Activated CD4-positive, alpha-beta T cell treated with anti-CD3 and anti-CD28 coated beads, Interleukin-2, amount 50 U/mL, for 16 hours (primary cell): ENCODE results near the gene TCF25.
"Not testable (repeated sequence)": the region's sequence is repeated elsewhere in the genome, so short reads cannot be mapped to it uniquely, and the experiment has no call there.

Experiments
- DNase-seq: peaks from one replicate; pipeline ENCODE4 v3.0.0-alpha.2; 2020

TCF25 gene

GRCh38 chr16:89905511-89906139 lies 32.2 kb downstream of the TCF25 start:
- DNase-seq = no peak

DNA sequence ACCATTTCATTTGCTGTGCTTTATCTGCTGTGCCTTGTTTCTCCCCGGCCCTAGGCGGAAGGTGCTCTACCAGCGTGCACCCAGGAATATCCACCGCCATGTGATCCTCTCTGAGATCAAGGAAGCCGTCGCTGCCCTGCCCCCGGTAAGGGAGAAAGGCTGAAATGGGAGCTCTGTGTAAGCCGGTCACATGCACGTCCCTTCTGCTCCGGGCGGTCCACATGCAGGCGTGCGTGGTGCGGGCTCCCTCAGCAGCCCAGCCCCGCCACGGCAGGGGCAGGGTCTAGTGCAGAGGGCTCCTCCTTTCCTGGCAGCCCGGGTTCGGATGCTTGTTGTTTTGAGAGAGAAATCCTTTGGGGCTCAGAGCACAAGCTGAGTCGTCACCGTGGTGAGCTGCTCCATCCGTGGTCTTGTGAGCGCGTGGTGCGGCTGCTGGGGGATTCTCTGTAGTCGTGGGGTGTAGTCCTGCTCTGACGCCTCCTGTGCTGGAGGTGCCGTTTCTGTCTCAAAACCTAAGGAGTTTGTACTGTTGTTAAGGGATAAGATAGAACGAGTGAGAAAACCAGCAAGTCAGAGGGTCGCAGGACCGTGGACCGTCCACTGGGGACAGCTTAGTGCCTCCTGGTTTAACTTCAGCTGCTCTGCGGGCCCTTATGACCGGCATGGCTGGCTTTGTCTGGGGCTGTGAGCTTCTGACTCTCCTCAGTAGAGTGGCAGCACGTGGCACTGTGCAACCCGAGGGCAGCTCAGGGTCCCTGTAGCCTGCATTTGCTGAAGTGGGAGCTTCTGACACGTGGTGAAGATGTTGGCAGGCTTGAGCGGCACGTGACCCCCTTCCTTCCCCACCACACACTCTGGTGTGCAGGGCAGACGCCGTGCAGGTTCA lies 33.0 kb downstream of the TCF25 start:
- no peak for DNase-seq

GRCh38 chr16:89907055-89907814 lies 33.8 kb downstream of the TCF25 start:
- DNase-seq = no peak

DNA sequence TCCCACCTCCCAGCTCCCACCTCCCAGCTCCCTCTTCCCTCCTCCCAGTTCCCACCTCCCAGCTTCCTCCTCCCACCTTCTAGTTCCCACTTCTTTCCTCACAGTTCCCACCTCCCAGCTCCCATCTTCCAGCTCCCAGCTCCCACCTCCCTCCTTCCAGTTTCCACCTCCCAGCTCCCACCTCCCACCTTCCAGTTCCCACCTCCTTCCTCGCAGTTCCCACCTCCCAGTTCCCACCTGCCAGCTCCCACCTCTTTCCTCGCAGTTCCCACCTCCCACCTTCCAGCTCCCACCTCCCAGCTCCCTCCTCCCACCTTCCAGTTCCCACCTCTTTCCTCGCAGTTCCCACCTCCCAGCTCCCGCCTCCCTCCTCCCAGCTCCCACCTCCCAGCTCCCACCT lies 34.8 kb downstream of the TCF25 start:
- no peak for DNase-seq

- DNase-seq = peak; percentile 68
These were observed 36.7 kb downstream of the TCF25 start for GRCh38 chr16:89909777-89910716.

DNA sequence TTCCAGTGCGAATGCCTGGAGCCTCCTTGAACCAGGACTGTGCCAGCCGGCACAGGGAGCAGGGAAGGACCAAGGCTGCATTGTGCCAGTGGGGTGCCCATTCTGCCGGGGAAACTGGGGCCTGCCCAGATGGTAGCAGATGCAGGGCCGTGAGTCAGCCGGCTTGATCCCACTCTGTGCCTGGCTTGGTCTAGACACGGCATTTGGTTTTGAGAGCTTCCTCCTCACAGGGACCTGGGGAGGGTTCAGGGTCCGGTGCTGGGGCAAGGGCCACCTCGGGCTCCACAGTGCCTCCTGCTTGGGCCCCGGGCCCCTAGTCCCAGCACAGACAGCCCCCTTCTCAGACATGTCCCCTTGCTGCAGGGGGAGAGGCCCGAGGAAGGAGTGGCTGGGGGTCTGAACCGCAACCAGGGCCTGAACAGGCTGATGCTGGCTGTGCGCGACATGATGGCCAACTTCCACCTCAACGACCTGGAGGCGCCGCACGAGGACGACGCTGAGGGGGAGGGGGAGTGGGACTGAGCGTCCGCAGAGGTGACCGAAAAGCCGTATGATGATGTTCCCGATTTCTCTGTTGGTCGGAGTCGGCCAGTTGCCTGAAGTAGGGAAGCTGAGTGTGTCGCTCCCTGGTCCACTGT lies 37.4 kb downstream of the TCF25 start:
- DNase-seq = no peak

GRCh38 chr16:89911375-89911774 lies 38.0 kb downstream of the TCF25 start:
- no peak for DNase-seq

- no peak for DNase-seq
These were observed 38.8 kb downstream of the TCF25 start for GRCh38 chr16:89912143-89912542.

GRCh38 chr16:89912627-89913026 lies 39.2 kb downstream of the TCF25 start:
- no peak for DNase-seq

DNA sequence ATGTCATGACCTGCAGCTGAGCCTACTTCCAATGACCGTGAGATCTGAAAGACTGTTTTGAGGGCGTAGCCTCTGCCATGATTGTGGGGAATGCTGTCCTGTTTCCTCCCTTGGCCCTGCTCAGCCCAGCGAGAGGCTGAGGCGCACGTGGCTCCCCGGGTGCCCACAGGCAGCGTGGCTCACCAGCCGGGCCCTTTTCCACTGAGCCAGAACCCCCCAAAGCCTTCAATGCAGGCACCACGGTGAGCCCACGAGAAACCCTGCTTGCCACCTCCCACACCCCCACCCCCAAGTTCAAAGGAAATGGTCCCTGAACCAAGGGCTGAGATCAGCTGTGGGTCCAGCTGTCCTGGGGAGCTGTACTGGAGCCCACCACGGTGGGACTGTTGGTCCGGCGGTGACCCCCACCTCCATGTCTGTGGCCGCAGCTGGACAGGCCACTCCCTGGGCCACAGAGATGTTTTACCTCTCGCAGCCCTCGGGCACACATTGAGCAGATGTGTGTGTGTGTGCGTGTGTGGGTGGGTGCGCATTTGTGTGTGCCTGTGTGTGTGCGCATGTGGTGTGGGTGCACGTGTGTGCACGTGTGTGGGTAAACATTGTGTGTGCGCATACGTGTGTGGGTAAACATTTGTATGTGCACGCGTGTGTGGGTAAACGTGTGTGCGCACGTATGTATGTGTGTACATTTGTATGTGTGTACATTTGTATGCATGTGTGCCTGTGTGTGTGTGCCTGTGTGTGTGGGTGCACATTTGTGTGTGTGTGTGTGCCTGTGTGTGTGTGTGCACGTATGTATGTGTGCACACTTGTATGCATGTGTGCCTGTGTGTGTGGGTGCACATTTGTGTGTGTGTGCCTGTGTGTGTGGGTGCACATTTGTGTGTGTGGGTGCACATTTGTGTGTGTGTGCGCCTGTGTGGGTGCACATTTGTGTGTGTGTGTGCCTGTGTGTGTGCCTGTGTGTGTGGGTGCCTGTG lies 40.3 kb downstream of the TCF25 start:
- DNase-seq = no peak

DNA sequence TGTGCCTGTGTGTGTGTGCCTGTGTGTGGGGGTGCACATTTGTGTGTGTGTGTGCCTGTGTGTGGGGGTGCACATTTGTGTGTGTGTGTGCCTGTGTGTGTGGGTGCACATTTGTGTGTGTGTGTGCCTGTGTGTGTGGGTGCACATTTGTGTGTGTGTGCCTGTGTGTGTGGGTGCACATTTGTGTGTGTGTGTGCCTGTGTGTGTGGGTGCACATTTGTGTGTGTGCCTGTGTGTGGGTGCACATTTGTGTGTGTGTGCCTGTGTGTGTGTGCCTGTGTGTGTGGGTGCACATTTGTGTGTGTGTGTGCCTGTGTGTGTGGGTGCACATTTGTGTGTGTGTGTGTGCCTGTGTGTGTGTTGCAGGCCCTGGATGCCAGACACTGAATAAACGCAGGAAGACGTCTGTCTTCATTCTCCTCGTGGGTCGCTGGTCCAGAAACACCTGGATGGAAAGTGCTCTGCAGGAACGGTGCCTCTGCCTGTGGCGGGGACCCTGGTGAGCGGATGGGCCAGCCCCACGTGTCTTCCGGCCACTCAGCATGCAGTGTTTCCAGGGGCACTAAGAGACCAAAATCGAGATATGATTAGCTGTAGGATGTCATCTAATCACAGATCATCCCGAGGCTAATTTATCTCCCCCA lies 41.4 kb downstream of the TCF25 start:
- not testable (repeated sequence) for DNase-seq

DNA sequence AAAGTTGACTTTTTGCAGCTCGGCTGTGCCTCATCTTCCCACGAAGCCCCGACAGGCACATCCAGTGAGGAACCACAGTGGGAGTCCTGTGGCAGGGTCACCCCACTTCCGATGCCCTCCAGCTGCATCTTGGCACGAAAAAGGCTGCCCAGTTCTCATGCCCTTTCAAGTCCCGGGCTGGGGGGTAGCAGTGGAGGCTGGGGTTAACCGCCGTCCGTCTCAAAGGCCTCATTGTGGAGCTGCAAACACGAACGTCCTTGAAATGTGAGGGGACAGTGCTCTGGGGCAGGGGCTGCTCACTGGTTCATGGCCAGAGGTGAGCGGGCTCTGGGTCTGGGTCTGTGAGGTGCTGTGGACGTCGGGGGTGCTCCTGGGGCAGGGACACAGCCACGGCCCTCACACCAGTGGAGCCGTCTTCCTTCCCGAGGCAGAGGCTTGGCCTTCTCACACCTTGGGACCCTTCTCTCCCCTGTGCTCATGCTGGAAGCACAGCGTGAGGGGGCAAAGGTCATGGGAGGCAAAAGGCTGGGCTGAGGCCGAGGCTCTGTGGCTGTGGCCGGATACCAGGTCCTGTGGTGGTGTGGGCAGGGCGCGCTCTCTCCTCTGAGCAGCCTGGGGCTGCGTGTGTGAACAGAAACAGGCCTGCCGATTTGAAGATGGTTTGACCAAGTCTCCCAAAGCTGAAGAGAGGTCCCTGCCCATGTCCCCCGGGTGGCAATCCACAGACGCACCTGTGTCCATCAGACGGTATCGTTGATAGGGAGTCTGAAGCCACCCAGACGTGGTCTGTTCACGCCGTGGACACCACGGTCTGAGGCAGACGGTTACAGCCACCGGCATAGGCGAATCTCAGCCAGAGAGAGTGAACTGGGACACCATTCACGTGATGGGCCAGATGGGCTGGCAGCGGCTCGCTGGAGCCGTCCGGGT lies 42.2 kb downstream of the TCF25 start:
- DNase-seq = no peak

DNA sequence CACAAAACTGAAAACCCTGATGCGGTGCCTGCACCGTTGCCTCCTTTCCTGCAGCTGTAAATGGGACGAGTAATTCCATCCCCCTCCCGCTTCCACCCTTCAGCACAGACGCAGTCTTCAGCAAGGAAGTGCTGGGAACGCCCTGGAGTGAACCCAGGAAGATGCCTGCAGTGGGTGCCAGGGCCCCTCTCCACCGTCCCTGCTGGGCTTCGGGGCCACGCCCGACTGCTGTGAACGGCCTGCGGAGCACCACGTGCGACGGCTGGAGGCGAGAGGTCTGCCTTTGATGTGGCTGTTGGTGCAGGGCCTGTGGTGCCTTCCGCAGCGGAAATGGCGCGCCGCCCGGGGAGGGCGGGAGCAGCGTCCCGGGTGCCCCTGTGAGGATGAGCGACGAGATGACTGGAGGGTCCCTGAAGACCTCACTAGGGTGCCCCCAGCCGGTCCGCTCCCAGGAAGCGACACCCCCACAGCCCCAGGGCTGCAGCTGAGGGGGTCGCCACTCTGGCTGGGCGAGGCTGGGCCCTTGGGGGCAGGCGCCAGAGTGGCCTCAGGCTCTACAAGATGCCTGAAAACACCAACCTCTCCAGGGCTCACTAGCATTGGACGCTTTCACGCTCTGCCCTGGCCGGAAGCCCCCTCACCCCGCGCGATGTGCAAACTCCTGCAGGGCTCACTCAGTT lies 44.5 kb downstream of the TCF25 start:
- DNase-seq = peak; percentile 92

- DNase-seq = peak; percentile 42
These were observed 45.3 kb downstream of the TCF25 start, which contains the start of gene MC1R for GRCh38 chr16:89918453-89919347. Gene MC1R (plus strand): TSS chr16:89918862. CDS start chr16:89919259, 397 bp downstream.

DNA sequence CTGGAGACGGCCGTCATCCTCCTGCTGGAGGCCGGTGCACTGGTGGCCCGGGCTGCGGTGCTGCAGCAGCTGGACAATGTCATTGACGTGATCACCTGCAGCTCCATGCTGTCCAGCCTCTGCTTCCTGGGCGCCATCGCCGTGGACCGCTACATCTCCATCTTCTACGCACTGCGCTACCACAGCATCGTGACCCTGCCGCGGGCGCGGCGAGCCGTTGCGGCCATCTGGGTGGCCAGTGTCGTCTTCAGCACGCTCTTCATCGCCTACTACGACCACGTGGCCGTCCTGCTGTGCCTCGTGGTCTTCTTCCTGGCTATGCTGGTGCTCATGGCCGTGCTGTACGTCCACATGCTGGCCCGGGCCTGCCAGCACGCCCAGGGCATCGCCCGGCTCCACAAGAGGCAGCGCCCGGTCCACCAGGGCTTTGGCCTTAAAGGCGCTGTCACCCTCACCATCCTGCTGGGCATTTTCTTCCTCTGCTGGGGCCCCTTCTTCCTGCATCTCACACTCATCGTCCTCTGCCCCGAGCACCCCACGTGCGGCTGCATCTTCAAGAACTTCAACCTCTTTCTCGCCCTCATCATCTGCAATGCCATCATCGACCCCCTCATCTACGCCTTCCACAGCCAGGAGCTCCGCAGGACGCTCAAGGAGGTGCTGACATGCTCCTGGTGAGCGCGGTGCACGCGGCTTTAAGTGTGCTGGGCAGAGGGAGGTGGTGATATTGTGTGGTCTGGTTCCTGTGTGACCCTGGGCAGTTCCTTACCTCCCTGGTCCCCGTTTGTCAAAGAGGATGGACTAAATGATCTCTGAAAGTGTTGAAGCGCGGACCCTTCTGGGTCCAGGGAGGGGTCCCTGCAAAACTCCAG lies 46.4 kb downstream of the TCF25 start:
- DNase-seq = no peak

DNA sequence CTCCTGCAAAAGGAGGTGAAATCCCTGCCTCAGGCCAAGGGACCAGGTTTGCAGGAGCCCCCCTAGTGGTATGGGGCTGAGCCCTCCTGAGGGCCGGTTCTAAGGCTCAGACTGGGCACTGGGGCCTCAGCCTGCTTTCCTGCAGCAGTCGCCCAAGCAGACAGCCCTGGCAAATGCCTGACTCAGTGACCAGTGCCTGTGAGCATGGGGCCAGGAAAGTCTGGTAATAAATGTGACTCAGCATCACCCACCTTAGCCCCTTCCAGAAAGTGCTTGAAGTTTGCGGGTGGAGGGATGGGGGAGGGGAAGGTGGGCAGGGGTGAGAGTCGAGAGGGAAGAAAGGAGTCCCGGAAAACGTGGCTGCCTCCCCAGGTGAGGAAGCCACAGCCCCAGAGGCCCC lies 47.3 kb downstream of the TCF25 start:
- DNase-seq = no peak
